NCI-H748 (cell line): ENCODE data around the gene MAP3K15.

Experiments
- DNase-seq: peaks from one replicate; lab custom pipeline; 2025; ENCODE audit not compliant: unreplicated experiment; lab: John Stamatoyannopoulos, UW

Gene MAP3K15

DNA sequence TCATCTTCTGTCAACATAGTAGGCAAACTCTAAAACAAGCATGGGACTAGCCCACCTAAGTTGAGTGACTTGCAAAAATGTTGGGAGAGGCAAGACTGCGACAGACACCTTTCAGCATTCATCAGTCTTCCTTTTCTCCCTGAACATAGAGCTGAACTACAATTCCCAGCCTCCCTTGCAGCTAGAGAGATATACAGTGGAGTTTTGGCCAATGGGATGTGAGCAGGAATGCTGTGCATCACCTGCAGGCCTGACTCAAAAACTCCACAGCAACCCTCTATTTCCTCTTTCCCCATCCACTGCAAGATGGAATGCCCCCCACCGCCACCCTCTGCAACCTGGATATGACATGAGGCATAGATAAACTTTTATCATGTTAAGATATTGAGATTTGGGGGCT is 105.0 kb downstream of the MAP3K15 start:
- DNase-seq = no peak

DNA sequence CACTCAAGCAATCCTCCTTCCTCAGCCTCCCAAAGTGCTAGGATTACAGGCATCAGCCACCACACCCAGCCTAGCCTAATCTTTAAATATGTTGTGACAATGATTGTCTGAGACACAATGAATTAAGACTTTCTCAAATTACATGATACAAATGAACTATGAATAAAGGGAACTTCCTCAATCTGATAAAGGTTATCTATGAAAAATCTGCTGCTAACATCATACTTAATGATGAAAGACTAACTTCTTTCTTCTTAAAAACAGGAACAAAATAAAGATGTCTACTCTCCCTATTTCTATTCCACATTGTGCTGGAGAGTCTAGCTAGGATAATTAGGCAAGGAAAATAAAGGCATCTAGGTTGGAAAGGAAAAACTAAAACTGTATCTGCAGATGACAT is 111.6 kb downstream of the MAP3K15 start:
- no peak for DNase-seq

DNA sequence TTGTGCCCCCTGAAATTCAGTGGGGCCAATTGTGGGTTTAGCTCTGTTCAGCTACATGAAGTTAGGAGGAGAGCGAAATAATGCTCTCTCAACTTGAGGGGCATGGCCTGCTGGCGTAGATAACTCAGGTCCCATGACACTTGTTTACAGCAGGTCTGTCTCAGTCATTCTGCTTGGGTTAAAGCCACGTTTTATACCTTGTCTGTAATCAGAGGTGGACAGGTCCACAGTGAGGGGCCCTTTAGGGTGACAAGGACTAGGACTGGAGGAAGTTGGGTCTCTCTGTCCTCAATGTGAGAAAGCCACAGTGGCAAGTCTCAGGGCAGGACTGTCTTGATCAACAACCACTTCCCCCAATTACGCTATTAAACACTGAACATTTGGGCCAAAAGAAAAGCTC is 122.6 kb downstream of the MAP3K15 start:
- DNase-seq = no peak

DNA sequence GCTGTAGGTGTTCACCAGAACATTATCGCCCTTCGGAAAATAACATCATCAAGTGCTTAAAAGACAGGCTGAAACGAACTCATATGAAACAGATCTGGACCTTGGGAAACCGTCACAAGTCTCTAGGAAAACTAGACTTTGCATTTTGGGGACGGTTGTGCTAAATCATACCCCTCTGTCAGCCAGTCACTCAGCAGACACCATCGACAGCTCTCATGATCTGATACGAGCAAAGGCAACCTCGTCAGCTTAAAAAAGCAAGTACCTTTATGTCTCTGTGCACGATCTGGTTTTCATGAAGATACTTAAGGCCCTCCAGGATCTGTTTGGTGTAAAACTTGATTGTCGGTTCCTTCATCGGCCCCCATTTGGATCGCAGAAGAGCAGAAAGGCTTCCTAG is 123.2 kb downstream of the MAP3K15 start:
- DNase-seq = no peak

DNA sequence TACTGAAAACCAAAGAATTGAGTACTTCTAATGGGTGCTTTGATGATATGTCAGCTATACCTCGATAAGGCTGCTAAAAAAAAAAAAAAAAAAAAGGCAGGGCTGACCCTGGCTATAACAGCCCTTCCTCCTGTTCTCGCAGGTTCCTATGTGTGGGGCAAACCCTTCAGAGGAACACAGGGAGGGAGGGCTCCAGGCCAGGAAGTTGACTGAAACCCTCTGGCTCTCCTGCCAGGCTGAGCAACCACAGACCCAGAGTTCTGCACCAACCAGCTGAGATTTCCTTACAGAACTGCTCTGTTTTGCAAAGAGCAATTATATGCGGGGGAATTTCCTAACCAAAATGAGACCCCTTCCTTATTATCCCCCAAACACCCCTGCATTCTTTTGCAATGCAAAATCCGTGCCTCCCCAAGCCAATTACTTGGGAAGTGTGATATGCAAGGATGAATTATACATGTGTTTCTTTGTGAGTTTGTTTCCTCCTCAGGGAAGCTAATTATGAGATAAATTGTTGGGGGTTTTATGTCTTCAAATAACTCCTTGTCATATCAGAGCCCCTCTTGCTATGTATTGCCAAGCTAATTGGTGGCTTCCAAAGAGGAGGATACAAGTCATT is 126.0 kb downstream of the MAP3K15 start:
- no peak for DNase-seq

DNA sequence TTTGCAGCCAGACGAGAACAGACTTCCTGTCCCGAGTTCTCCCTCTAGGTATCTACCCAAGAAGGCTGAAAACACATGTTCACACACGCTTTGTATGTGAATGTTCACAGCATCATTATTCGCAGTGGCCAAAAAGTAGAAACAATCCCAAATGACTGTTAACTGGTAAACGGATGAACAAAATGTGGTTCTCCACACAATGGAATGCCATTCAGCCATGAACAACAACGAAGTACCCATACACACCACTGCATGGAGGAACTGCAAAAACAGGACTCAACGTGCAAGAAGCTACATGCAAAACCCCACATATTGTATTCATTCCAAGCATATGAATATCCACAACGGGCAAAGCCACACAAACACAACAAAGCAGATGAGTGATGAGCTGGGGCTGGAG is 126.6 kb downstream of the MAP3K15 start:
- no peak for DNase-seq

DNA sequence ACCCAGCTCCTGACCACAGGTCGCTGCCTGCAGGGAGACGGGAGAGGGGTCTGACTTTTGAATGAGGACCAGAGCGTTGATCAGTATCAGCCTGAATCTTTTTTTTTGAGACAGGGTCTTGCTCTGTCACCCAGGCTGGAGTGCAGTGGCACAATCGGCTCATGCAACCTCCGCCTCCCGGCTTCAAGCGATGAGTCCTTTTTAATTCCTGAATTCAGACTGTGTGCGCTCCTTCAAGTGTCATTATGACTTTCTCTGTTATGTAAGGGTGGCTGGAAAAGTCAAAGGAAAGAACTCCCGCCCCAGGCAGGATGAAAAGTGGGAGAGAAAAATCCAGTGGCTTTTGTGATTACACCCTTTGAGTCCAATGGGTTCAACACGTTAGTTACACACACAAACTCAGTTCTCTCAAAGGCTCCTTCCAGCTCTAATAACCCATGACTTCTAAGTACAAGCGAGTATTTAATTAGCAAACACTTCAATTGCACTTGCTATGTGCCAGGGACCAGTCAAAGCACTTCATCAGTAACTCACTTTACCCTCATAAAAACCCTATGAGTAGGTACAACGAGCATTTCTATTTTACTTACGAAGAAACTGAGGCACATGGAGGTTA is 127.1 kb downstream of the MAP3K15 start:
- no peak for DNase-seq

DNA sequence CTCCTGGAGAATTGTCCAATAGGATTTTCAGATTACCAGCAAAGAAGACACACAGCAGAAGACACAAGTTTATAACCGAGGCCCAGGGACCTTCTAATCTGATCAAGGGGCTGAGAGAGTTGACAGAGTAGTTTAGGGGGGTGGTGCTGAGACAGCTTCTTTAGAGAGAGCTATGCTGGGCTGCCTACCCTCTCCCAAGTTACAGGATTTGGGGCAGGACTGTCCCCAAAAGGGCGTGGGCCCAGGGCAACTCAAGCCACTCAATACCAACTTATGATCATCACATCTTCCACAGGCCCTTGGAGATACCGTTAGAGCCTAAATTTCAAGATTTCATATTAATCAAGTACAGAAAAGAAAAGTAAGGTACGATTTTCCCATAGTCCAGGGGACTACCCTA is 128.6 kb downstream of the MAP3K15 start:
- no peak for DNase-seq

DNA sequence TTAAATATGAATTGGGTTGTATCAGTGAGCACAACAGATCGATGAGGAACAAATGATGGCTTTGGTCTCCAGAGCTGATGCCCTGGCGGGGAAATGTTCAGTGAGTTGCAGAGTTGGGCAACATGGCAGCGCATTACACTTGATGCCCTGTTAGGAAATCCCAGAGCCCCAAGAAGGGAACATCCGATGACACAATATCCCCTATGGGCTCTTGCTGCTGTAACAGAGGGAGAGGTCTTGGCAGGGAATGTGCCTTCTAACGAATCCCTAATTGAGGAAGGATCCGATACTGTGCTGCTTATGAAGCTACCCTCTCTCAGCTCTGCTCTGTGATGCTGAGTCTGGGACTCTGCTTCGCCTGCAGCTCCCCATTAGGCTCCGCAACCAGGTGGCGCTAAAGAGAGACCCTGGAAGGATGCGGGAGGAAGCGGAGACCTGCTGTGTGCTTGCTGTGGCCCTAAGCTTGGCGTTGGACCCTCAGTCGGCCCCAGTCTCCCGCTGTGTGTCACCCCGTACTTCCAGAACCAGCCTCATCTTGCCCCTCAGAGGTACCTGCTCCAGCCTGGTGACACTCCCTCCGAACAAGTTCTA is 132.7 kb downstream of the MAP3K15 start:
- DNase-seq = peak; percentile 52

DNA sequence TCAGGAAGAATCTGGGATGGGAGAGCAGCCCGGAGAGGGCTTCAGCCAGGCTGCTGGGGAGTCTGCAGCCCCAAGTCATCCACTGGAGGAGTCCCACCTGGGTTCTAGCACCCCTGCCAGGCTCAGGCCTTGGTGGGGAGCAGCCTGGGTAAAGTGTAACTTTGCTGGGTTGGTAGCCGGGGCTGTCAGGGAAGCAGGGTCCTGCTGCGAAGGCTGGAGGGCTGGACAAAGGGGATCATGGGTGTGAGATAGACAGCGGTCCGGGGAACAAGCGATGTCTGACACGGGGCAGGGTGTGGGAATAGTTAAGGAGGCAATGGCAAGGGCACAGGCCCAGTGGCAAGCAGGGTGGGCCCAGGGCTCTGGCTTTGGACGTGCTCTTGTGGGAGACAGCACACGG is 134.0 kb downstream of the MAP3K15 start:
- no peak for DNase-seq

DNA sequence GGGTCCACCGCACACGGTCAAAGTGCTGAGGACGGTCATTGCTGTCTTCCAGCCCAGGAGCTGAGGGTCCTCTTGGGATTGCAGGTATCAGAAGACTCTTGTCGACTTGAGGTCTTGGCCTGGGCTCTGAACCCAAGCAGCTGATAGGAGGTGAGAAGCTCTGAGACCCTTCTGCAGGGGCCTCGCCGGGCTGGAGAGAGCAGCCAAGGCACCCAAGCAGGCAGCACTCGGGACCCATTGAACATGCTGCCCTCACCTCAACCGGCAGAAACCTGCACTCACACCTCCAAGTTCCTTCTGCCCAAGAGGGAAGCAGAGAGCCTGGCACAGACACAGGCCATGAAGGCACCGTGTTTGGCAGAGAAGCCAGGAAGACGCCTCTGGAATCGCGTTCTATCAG is 137.5 kb downstream of the MAP3K15 start:
- no peak for DNase-seq

DNA sequence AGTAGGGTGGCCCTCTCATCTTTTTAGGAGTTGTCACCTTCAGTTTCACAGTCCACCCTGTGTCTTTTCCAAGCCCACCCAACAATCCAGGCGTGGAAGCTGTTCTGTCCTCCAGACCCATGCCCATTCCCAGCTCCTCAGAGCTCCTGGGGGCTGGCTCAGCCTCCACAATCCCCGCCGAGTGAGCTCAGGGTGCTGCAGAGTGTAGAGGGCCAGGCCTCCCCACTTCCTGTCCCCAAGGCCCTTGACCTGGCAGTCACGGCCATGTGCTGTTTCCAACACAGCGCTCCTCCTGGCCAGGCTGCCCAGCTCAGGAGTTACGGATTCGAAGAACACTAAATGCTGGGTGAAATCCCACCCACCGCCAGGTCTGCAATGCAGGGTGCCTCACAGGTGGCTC is 139.8 kb downstream of the MAP3K15 start:
- no peak for DNase-seq

DNA sequence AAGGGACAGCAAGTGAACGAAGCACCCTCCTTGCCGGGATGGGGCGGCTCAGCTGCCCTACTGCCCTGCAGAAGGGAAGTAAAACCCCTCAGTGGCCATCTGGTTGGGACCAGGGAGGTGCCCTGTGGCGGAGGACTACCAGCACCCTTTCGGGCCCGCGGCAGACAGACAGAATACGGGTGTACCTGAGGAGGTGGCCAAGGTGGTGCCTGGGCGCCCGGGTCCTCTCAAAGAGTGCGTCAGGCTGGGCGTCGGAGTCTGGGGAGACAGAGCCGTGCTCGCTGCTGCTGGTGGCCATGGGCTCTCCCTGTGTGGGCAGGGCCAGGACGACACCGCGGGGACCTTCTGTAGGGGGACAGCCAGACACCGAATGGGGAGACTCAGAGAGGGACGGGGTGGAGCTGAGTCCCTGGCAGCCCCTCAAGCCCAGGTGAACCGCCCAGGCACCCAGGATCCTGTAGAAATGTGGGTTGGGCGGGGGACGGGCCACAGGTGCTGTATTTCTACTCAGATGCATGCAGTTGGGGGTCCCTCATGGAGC is 141.9 kb downstream of the MAP3K15 start:
- DNase-seq = no peak

DNA sequence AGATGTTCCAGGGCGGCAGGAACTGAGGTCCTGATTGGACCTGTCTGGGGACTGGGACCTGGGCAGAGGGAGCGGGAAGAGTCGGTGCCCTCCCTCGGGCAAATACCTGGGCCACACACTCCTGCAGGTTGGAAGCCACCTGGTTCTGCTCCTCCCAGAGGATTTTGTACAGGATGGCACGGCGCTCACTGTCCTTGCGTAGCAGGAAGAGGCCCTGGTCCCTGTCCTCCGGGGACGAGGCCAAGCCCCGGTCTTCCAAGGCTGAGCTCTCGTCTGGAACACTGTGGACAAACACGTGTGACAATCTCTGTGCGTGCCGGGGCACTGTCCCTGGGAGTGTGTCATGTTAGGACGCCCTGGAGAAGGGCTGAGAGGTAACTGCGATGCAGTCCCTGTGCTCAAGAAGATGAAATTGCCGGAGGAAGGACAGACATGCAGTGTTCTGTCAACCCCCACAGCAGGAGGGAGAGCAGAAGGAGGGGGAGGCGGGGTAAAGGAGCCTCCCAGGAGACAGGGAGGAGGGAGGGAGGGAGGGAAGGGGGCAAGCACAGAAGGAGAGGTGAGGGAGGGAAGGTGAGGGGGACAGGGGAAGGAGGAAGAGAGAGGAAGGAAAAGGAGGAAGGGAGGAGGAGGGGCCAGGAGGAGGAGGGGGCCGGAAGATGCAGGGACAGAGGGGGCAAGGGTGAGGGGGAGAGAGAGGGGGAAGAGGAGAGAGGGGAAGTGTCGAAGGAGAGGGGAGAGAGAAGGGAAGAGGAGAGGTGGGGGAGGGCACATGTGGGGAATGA is 142.6 kb downstream of the MAP3K15 start:
- peak; percentile 66 for DNase-seq

DNA sequence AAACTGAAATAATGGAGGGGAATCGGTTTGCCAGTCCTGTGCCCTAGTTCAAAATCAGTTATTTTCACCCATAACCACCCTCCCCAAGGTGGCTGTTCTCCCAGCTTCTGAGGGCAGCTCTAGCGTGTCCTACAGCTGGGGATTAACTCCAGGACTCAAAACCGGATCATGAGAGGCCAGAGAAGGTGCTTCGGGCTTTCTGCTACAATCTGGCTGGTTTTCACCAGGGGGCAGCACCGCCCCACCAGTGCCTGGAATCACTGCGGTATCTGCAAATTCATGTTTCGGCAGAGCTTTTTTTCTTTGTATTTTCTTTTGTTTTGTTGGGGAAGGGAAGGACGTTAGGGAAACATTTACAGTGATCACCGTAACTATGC is 143.2 kb downstream of the MAP3K15 start:
- DNase-seq = peak; percentile 68

DNA sequence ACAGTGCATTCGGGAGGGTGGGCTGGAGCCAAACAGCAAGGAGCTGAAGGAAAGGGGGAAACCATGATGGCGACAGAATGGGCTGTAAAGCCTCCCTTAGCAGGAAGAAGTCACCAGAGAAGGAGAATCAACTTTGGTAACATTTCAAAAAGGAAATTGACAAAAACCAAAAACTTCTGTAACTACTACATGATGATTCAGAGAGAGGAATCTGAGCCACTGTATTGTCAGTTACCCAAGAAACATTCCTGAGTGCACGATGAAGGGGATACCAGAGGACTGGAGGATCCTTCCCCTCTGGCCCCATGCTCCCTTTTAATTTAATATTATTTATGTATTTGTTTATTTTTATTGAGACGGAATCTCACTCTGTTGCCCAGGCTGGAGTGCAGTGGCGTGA is 145.2 kb downstream of the MAP3K15 start:
- no peak for DNase-seq

DNA sequence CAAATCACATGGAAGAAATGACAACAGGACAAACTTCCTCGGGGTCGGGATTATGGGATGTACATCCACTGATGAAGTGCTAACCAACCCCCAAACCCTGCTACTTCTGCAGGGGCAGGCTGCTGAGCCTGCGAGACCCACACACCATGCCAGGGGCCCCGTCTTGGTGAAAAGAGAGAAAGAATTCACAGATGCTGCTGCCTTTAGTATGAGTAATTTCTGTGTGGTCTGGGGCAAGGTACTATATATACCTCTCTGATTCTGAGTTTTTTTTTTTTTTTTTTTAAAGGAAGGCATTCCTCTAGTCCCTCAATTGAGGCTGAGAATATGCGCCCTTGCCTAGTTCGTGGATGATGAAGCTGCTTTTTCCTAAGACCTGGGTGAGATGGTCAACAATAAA is 146.7 kb downstream of the MAP3K15 start:
- no peak for DNase-seq

DNA sequence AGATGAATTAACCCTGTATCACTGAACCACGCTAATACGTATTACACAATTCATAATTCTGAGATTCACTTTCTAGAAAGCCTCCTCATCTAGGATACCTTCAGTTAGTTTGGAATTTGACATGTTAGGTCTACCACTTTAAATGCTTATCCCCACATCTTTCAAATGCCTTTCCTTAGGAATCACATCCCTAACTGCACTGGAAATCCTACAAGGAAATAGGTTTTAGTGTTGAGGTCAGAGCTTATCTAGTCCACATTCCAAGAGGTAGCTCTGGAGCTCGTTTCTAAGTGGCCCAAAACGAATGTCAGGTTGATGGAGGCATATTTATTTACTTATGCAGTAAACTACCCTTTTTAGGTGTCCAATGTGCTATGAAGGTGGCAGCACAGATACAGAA is 153.6 kb downstream of the MAP3K15 start:
- no peak for DNase-seq

DNA sequence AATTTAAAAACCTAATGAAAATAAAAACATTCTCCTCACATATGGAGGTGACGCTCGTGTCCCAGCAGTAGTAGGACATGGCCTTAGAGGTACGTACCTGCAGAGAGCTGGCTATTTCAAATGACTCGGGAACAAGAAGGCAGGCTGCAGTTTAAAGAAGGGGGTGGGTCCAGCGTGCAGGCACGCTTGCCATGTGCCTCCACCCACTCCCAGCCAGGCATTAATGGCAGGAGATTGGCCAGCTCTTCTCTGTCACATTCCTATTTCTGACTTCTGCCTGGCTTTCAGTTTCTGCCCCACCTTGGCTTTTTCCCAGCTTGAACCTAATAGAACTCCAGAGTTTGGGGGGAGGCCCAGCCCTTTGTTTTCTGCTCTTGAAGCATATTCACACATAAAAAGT is 154.4 kb downstream of the MAP3K15 start:
- no peak for DNase-seq

DNA sequence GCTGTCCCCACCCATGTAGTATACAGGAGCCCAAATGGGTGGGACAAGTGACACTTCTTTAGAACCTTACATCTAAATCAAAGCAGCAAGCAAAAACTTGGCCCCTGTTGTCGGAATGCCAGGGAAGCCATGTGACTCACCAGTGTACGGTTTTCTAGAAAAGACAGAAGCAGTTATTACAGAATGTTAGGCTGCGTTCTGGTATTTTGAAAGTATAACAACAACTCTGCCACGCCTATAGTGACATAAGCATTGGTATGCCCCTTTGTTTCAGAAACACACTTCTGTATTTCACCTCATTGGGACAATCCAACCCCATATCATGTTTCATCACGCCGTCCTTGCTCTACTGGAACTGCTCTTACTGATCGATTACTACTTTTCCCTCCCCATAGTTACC is 156.8 kb downstream of the MAP3K15 start:
- DNase-seq = no peak

DNA sequence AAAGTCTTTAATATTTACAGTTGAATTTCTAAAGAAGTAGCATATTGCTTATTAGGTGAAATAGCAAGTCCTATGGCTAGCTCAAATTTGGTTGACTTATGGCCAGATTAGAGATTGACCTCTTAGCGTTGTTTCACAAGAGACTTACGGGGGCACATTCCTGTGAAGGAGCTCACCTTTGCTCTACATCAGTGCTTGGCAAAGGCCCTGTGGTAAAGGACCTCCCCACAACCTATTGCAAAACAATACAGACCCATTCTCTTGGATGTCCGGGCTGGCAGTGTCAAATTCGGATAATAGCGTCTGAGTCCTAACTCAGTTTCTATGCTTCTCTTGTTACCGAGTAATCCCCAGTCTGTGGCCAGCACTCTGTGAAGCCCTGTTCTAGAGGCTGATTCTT is 160.7 kb downstream of the MAP3K15 start:
- DNase-seq = no peak

DNA sequence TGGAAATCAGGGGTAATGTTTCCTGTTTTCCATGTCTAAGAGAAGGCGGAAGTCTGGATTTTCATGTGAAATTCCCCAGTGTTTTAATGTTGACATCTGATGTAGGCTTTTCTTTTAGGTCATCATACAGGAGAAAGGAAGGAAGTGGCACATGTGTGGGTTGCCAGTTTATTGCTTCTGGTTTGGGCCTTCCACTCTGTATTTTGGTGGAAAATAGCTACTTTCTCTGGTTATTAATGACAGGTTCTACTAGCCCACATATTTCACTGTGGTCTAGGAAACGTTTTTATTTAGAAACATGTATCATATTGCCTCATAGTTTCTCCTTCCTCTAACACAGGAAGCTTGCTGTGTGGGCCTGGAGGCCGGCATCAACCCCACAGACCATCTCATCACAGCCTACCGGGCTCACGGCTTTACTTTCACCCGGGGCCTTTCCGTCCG is 164.3 kb downstream of the MAP3K15 start:
- DNase-seq = no peak
